Panc1 (cell line): ENCODE results near the gene NOL4L. TPM values are rescaled to one million over a fixed set of nuclear protein-coding genes. Genes with fewer than 3 reads are reported as not detected.

Experiments
- ATAC-seq: fragments of 200-7000 bp; cut with Tn5 transposase; 2 replicates; pipeline ENCODE4 v1.9.1; 2020; ENCODE audit warnings: mild to moderate bottlenecking, moderate library complexity
- BruUV-seq: library from RNA; stranded (reverse); fragments of 400-500 nt; replicated peaks from 2 replicates; lab custom pipeline; 2021; lab: Mats Ljungman, UMichigan
- CTCF ChIA-PET: fragments of 300-600 bp; sonication (Branson Sonifier 250); formaldehyde crosslinking; loops from one replicate; lab custom pipeline; 2022; ENCODE audit warnings: antibody characterized with exemption; lab: Charles Lee
- POLR2A ChIA-PET: fragments of 300-600 bp; sonication (Branson Sonifier 250); formaldehyde crosslinking; loops from one replicate; lab custom pipeline; 2022; ENCODE audit warnings: antibody characterized with exemption; lab: Charles Lee
- DNase-seq: peaks from one replicate; pipeline ENCODE4 v3.0.0-alpha.2; 2010; ENCODE audit warnings: low read depth, low spot score
- H3K27ac ChIP-seq: 2 replicates; pipeline ENCODE4 v1.5.1; 2011; ENCODE audit warnings: mild to moderate bottlenecking, low read length, inconsistent platforms
- H3K27me3 ChIP-seq: fragments of 200-500 bp; sonication (Bioruptor generic); 2 replicates; pipeline ENCODE4 v1.6.0; 2014; ENCODE audit warnings: low read length, inconsistent platforms; ENCODE audit not compliant: control insufficient read depth, insufficient read depth
- H3K36me3 ChIP-seq: fragments of 200-500 bp; sonication (Bioruptor generic); 2 replicates; pipeline ENCODE4 v1.5.1; 2014; ENCODE audit warnings: inconsistent platforms, mild to moderate bottlenecking, low read length, moderate library complexity; ENCODE audit not compliant: control insufficient read depth, insufficient read depth
- H3K4me1 ChIP-seq: 2 replicates; pipeline ENCODE4 v1.5.1; 2011; ENCODE audit warnings: inconsistent platforms, mild to moderate bottlenecking, low read length, moderate library complexity; ENCODE audit not compliant: control insufficient read depth, insufficient read depth
- H3K4me3 ChIP-seq, 2 experiments: 2 replicates each; pipeline ENCODE4 v1.5.1; 2011 to 2012; ENCODE audit warnings: low read depth in 2 of 2, low read length in 2 of 2, mild to moderate bottlenecking in 2 of 2, inconsistent platforms in 1 of 2, moderate library complexity in 1 of 2
- H3K9me3 ChIP-seq: fragments of 200-500 bp; sonication (Bioruptor generic); 2 replicates; pipeline ENCODE4 v1.5.1; 2014; ENCODE audit warnings: low read depth, mild to moderate bottlenecking, inconsistent platforms, low read length, moderate library complexity; ENCODE audit not compliant: control insufficient read depth, insufficient read depth
- CTCF ChIP-seq: fragments of 450-650 bp; IDR thresholded peaks from 2 replicates; pipeline ENCODE4 v1.5.1; 2017; ENCODE audit warnings: mild to moderate bottlenecking
- POLR2AphosphoS5 ChIP-seq: IDR thresholded peaks from 2 replicates; pipeline ENCODE4 v1.6.1; 2012; ENCODE audit warnings: mild to moderate bottlenecking, low read depth, low read length, moderate library complexity
- REST ChIP-seq, 2 experiments: IDR thresholded peaks; 2 replicates each; pipeline ENCODE4 v1.6.1; 2011 to 2012; ENCODE audit warnings: low read depth in 2 of 2, control low read depth in 1 of 2, low read length in 1 of 2, mild to moderate bottlenecking in 1 of 2, moderate library complexity in 1 of 2; ENCODE audit not compliant: insufficient read depth in 1 of 2
- SIN3A ChIP-seq: IDR thresholded peaks from 2 replicates; pipeline ENCODE4 v1.6.1; 2012; ENCODE audit warnings: low read depth, mild to moderate bottlenecking, low read length, moderate library complexity, borderline replicate concordance; ENCODE audit not compliant: insufficient read depth
- TCF7L2 ChIP-seq: IDR thresholded peaks from 2 replicates; pipeline ENCODE4 v1.6.1; 2011; ENCODE audit warnings: mild to moderate bottlenecking, low read depth, low read length, inconsistent platforms
- in situ Hi-C: cut with HindIII; loops from 2 replicates; pipeline ENCODE4 v1.10.0; 2016; ENCODE audit warnings: low sequenced_read_pairs, low pct_unique_long_range_greater_than_20kb
- intact Hi-C: fragments of 100-400 bp; cut with micrococcal nuclease; formaldehyde crosslinking; loops from one replicate; pipeline ENCODE4 v1.10.0; 2022; ENCODE audit not compliant: unreplicated experiment
- total RNA-seq: library from RNA; stranded (reverse); gene quantifications from one replicate; pipeline ENCODE4 v1.2.1, GENCODE V29; 2021; ENCODE audit not compliant: unreplicated experiment

Gene NOL4L
- total RNA-seq, 1 experiment from 2014 or later: 21.6 TPM

- intact Hi-C loops: no loop called here
- ChIA-PET CTCF (no interaction called here), POLR2A (no interaction called here)
- Histone ChIP-seq H3K4me3 (no peak overlapping the region), H3K36me3 (no peaks in the 10 kb centered on the region), H3K27me3 (no peaks in the 10 kb centered on the region), H3K27ac (no peak overlapping the region), H3K9me3 (no peaks in the 10 kb centered on the region), H3K4me1 (peaks cover 3% of the 10 kb centered on the region)
- in situ Hi-C loops: no loop called here
- BruUV-seq: no TSS peak
- ATAC-seq (no peak), DNase-seq (no peak)
- TF ChIP-seq TCF7L2 (no peak), REST (IDR thresholded peaks at IDR 0.05; ENCODE audit: insufficient read depth in 1 of 2, low read depth in 2 of 2, low read length in 1 of 2) (no peak), POLR2AphosphoS5 (no peak), CTCF (no peak), SIN3A (no peak)
Observed at GRCh38 chr20:32619586-32619985, 34.5 kb upstream of the NOL4L start.

GRCh38 chr20:32614772-32615171 is 29.6 kb upstream of the NOL4L start:
- Histone ChIP-seq H3K36me3 (no peaks in the 10 kb centered on the region), H3K4me1 (no peaks in the 10 kb centered on the region), H3K27ac (no peak overlapping the region), H3K9me3 (no peaks in the 10 kb centered on the region), H3K4me3 (no peak overlapping the region), H3K27me3 (no peaks in the 10 kb centered on the region)
- no TSS peak for BruUV-seq
- ChIA-PET POLR2A (no interaction called here), CTCF (no interaction called here)
- DNase-seq (no peak), ATAC-seq (no peak)
- in situ Hi-C loops: no loop called here
- no peak for TF ChIP-seq TCF7L2
- intact Hi-C loops: no loop called here

GRCh38 chr20:32614303-32614702 is 29.2 kb upstream of the NOL4L start:
- H3K9me3 ChIP-seq: no peaks in the 10 kb centered on the region
- H3K27ac ChIP-seq: no peak overlapping the region
- in situ Hi-C loops (no loop called here), intact Hi-C loops (no loop called here)
- H3K4me3 ChIP-seq: no peak overlapping the region
- ATAC-seq (no peak), DNase-seq (no peak)
- BruUV-seq: no TSS peak
- CTCF ChIA-PET: no interaction called here
- POLR2A ChIA-PET: no interaction called here
- no peaks in the 10 kb centered on the region for H3K4me1 ChIP-seq
- H3K27me3 ChIP-seq: no peaks in the 10 kb centered on the region
- no peak for TF ChIP-seq CTCF
- no peak for TF ChIP-seq REST (IDR thresholded peaks at IDR 0.05; ENCODE audit: insufficient read depth in 1 of 2, low read depth in 2 of 2, low read length in 1 of 2)
- TF ChIP-seq TCF7L2: no peak
- TF ChIP-seq SIN3A: no peak
- no peak for TF ChIP-seq POLR2AphosphoS5
- H3K36me3 ChIP-seq: no peaks in the 10 kb centered on the region
